Muscle of leg (tissue), 11 donors: ENCODE data around the gene GPBAR1. TPM values are rescaled to one million over a fixed set of nuclear protein-coding genes. Genes with fewer than 3 reads are reported as not detected.

Source experiments
- DNase-seq: peaks from one replicate; pipeline ENCODE4 v3.0.0; 2013
- H3K27ac ChIP-seq: one replicate; pipeline ENCODE4 v1.5.1; 2013; ENCODE audit warnings: mild to moderate bottlenecking, low read length, control low read depth
- H3K27me3 ChIP-seq: one replicate; pipeline ENCODE4 v1.6.1; 2013; ENCODE audit warnings: low read length; ENCODE audit not compliant: control insufficient read depth, insufficient read depth
- H3K36me3 ChIP-seq: one replicate; pipeline ENCODE4 v1.6.1; 2013; ENCODE audit warnings: low read length; ENCODE audit not compliant: control insufficient read depth, insufficient read depth
- H3K4me1 ChIP-seq: one replicate; pipeline ENCODE4 v1.6.1; 2013; ENCODE audit warnings: low read length; ENCODE audit not compliant: control insufficient read depth, insufficient read depth
- H3K4me3 ChIP-seq: one replicate; pipeline ENCODE4 v1.5.1; 2013; ENCODE audit warnings: low read length, control low read depth
- H3K9me3 ChIP-seq: replicated peaks from 2 replicates; pipeline ENCODE4 v1.6.1; 2013; ENCODE audit warnings: low read depth, low read length; ENCODE audit not compliant: control insufficient read depth
- WGBS: methylation state at CpG from one replicate; pipeline ENCODE4 v1.1.5; 2013; ENCODE audit warnings: missing lambda C conversion rate; ENCODE audit not compliant: insufficient coverage; 5-methylcytosine and 5-hydroxymethylcytosine counted together
- polyA plus RNA-seq, 8 donors: library from polyadenylated mRNA; unstranded; fragments of 120-200 nt; gene quantifications; one replicate each; pipeline versions ENCODE4 v1.2.1 to v1.2.3, GENCODE V29; 2013; ENCODE audit warnings: inconsistent platforms in 1 of 8, low replicate concordance in 1 of 8; ENCODE audit not compliant: insufficient read length in 8 of 8, insufficient read depth in 1 of 8
- total RNA-seq: library from RNA; stranded (reverse); fragments of 120-200 nt; gene quantifications from one replicate; pipeline ENCODE4 v1.2.4, GENCODE V29; 2013

The GPBAR1 gene
- total and polyA plus RNA-seq, 9 donors: 1.3 to 5.7 (median 2.6) TPM

DNA sequence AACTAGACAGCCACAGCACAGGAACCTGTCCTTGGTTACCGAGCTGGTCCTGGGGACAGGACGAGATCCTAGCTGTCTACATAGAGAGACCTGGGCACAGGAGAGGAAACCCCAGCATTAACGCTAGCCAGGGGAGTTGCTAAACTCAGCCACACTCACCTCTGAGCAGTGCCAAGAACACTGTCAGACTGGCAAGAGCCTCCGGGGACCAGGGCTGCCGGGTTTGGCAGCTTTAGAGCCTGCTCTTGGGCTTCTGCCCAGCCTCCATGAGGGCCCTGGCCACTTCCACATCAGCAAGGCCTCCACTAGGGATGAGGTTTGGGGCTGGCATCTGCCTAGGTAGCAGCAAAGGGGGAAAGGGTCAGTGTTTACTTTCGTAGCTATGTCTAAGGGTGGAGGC lies 24.8 kb downstream of the GPBAR1 start:
- H3K4me3 ChIP-seq: no peak overlapping the region
- H3K9me3 ChIP-seq: no peaks in the 10 kb centered on the region
- H3K27me3 ChIP-seq: no peaks in the 10 kb centered on the region
- H3K36me3 ChIP-seq: peaks cover 21% of the 10 kb centered on the region
- 56% methylated on average over 4 of the region's 6 CpGs for WGBS
- H3K27ac ChIP-seq: peak overlapping the region; percentile 99
- peak; percentile 54 for DNase-seq
- H3K4me1 ChIP-seq: peaks cover 82% of the 10 kb centered on the region

GRCh38 chr2:218286570-218287459 lies 26.0 kb downstream of the GPBAR1 start:
- 11% methylated on average over 9 of the region's 11 CpGs for WGBS
- Histone ChIP-seq H3K9me3 (no peaks in the 10 kb centered on the region), H3K27me3 (no peaks in the 10 kb centered on the region), H3K4me1 (peaks cover 88% of the 10 kb centered on the region), H3K4me3 (peak overlapping the region; percentile 24), H3K36me3 (peaks cover 11% of the 10 kb centered on the region), H3K27ac (peak overlapping the region; percentile 99)
- DNase-seq: peak; percentile 98

DNA sequence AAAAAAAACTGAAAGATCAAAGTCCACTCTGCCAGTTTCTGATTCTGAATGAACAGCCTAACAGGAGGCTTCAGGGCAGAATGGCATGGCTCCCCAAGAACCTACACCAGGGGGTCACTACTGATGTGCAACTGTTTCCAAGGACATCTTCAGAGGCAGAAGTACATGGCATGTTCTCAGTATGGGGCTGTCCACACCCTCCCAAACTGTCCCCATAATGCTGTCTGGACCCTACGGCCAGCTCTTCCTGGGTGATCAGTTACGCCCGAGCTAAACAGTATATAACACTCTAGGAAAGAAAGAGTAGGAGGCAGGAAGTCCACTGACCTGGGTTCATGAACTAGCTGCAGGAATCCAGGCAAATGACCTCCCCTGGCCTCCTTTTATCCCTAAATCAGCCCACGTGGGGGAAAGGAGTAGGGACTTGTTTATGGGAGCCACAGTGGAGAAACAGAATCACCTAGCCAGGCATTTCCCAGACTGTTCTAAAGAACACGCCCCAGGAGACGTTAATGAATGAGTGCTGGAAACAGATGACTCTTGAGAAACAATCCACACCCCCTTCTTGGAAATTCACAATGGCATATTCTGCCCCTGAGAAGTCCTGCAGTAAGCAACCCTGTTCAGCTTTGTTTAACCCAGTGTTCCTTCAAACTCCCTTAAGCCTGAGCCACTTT lies 29.0 kb downstream of the GPBAR1 start:
- Histone ChIP-seq H3K9me3 (no peaks in the 10 kb centered on the region), H3K27ac (peak overlapping the region; percentile 95), H3K36me3 (peaks cover 3% of the 10 kb centered on the region), H3K4me3 (no peak overlapping the region), H3K27me3 (no peaks in the 10 kb centered on the region), H3K4me1 (peaks cover 65% of the 10 kb centered on the region)
- DNase-seq: peak; percentile 49
- no CpG with 5 or more reads among the region's 6 CpGs for WGBS

DNA sequence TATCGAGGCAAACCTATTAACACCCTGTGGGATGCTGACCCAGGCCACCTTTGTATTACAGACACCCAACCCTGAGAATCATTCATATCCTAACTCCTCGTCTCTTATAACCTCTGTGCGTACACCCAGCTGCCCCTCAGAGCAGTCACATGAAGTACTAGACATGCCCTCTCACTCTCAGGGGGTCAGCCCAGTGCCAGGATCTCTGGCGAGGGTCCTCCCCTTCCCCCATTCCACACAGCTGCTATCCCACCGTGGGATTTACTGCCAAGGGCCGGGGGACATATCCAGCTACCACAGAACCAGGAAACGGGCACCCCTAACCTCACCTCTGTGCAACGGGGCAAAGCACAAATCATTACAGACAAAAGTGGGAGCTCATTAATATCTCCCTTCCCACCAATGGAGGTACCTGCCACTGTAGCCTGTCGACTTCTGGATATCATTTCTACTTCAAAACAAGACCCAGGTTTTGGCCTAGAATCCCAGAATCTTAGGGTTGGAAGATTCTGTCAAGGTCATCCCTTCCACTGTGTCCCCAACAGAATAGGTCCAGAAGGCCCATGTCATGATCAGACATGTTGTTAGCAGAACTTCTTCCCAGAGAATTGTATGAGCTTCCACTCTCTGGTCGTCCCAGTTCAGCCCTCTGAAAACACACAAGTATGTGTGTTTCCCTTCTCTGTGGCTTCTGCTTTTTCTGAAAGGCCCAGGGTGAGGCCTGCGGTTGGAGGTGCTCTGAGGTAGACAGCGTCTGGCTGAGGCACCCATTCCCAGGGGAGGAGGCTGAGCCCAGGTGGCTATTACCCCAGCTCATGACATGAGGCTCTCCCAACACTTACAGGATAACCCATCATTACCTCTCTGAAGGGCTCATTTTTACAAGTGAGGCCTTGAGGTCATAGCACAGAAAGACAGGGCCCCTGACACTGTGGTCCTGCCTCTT lies 29.8 kb downstream of the GPBAR1 start:
- H3K27me3 ChIP-seq: no peaks in the 10 kb centered on the region
- peak overlapping the region; percentile 95 for H3K4me3 ChIP-seq
- peak overlapping the region; percentile 95 for H3K27ac ChIP-seq
- peaks cover 57% of the 10 kb centered on the region for H3K4me1 ChIP-seq
- no peaks in the 10 kb centered on the region for H3K9me3 ChIP-seq
- DNase-seq: no peak
- H3K36me3 ChIP-seq: peaks cover 3% of the 10 kb centered on the region
- WGBS: 50% methylated on average over 10 of the region's 12 CpGs

- peak; percentile 63 for DNase-seq
- peak overlapping the region; percentile 95 for H3K4me3 ChIP-seq
- H3K36me3 ChIP-seq: peaks cover 3% of the 10 kb centered on the region
- peaks cover 51% of the 10 kb centered on the region for H3K4me1 ChIP-seq
- peak overlapping the region; percentile 95 for H3K27ac ChIP-seq
- no peaks in the 10 kb centered on the region for H3K9me3 ChIP-seq
- H3K27me3 ChIP-seq: no peaks in the 10 kb centered on the region
- 37% methylated on average over 6 of the region's 12 CpGs for WGBS
These were observed 30.7 kb downstream of the GPBAR1 start for GRCh38 chr2:218291318-218292047.

- Histone ChIP-seq H3K4me1 (peaks cover 42% of the 10 kb centered on the region), H3K9me3 (no peaks in the 10 kb centered on the region), H3K36me3 (peaks cover 3% of the 10 kb centered on the region), H3K27ac (peak within 1 kb of the TSS; percentile 95), H3K4me3 (peak within 1 kb of the TSS; percentile 95), H3K27me3 (no peaks in the 10 kb centered on the region)
- 3% methylated on average over 49 of the region's 63 CpGs for WGBS
- DNase-seq: peak; percentile 86
These were observed 31.5 kb downstream of the GPBAR1 start, which contains the start of gene TMBIM1 for GRCh38 chr2:218292048-218293014. TSS of gene TMBIM1 (minus strand) at chr2:218292503. CDS start at chr2:218282141, 10,362 bp downstream.

DNA sequence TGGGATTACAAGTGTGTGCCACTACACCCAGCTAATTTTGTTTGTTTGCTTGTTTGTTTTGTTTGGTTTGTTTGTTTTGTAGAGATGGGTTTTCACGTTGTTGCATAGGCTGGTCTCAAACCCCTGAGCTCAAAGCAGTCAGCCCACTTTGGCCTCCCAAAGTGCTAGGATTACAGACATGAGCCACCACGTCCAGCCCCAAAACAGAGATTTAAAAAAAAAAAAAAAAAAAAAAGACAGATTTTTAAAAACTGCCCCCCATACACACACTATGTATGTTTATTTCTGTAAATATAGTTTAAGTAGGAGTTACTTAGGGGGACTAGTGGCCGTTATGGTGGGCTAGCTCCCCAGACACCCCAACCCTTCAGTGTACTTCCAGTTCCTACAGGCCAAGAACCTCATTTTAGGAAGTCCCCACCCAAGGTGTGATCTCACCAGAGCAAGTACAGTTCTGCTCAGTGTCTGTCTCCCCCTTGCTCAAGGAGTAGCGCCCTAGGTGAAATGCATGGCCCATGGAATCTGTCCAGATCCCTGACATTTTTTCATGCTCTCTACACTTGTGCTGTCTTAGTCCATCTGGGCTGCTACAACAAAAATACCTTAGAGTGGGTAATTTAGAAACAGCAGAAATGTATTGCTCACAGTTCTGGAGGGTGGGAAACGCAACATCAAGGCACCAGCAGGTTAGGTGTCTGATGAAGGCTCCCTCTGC lies 33.1 kb downstream of the GPBAR1 start:
- Histone ChIP-seq H3K36me3 (peaks cover 2% of the 10 kb centered on the region), H3K9me3 (no peaks in the 10 kb centered on the region), H3K4me1 (peaks cover 36% of the 10 kb centered on the region), H3K27ac (no peak overlapping the region), H3K27me3 (no peaks in the 10 kb centered on the region), H3K4me3 (no peak overlapping the region)
- no peak for DNase-seq
- 0% methylated on average over 1 of the region's 5 CpGs for WGBS

- Histone ChIP-seq H3K27ac (no peak overlapping the region), H3K4me3 (no peak overlapping the region), H3K4me1 (peaks cover 32% of the 10 kb centered on the region), H3K9me3 (no peaks in the 10 kb centered on the region), H3K27me3 (no peaks in the 10 kb centered on the region), H3K36me3 (no peaks in the 10 kb centered on the region)
- DNase-seq: no peak
- 73% methylated on average over 4 of the region's 5 CpGs for WGBS
These were observed 33.7 kb downstream of the GPBAR1 start for GRCh38 chr2:218294430-218295022.
